Measurements from ENCODE around the gene TEAD4.

DNA sequence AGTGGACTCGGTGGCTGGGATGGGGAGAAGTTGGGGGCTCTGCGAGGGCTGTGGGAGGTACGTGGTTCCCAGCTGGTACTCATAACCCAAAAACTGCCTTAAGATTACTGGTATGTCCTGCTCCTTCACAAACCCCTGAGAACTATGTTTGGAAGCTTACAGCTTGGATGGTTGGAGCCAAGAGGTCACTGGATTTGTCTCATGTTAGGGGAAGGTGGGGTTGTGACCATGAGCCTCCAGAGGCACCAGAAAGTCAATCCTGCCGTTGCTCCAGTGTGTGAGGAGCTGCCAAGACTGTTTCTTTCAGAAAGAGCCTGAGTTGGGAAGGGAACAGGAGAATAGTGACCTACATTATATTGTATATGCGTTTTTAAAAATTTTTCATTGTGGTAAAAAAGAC is 33.5 kb downstream of the TEAD4 start:
- TF ChIP-seq POLR2A (IDR thresholded peaks at IDR 0.05) = no peak
- TF ChIP-seq, protein P1, sequence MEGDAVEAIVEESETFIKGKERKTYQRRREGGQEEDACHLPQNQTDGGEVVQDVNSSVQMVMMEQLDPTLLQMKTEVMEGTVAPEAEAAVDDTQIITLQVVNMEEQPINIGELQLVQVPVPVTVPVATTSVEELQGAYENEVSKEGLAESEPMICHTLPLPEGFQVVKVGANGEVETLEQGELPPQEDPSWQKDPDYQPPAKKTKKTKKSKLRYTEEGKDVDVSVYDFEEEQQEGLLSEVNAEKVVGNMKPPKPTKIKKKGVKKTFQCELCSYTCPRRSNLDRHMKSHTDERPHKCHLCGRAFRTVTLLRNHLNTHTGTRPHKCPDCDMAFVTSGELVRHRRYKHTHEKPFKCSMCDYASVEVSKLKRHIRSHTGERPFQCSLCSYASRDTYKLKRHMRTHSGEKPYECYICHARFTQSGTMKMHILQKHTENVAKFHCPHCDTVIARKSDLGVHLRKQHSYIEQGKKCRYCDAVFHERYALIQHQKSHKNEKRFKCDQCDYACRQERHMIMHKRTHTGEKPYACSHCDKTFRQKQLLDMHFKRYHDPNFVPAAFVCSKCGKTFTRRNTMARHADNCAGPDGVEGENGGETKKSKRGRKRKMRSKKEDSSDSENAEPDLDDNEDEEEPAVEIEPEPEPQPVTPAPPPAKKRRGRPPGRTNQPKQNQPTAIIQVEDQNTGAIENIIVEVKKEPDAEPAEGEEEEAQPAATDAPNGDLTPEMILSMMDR (IDR thresholded peaks at IDR 0.05) = no peak
- no peak for TF ChIP-seq EP300 (IDR thresholded peaks at IDR 0.05)
